ENCODE data around the gene CMPK2. TPM values are rescaled to one million over a fixed set of nuclear protein-coding genes. Genes with fewer than 3 reads are reported as not detected.
A peak's percentile ranks its signal among the peaks of the same experiment; 100 is the strongest.

Gene CMPK2
- total and polyA plus RNA-seq, 7 experiments from 2014 or later = 4.0 to 63.0 (median 6.6) TPM

DNA sequence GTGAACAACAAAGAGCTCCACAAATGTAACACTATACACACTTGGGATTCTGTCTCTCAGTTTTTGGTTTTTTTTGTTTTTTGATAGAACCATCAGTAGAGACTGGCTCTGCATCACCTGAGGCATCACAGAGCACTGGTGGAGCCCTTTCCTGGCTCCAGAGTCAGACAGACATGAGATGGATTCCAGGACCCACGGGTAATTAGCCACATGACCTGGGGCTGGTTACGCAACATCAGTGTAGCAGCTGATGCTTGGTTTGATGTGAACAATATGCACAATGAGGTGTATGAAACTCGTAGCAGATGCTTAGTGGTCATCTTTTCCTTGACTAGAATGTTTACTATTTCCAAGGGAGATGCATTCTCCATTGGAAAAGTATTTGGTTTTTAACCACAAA, 40.7 kb downstream of the CMPK2 start:
- CTCF ChIA-PET = interaction anchor here (0.8 to 1.2 kb wide), 3 partner anchors 41 to 218 kb away, joined by 3 to 4 read pairs (median 3); partner anchors contain the start of gene CMPK2
- no peak overlapping the region for H3K27ac Mint-ChIP-seq
- H3K27me3 Mint-ChIP-seq = peaks cover 0 to 6% (median 0%) of the 10 kb centered on the region in 5 donors
- POLR2A ChIA-PET = no interaction called here
- no peak overlapping the region for H3K4me3 Mint-ChIP-seq
- peaks cover 0 to 14% (median 11%) of the 10 kb centered on the region in 7 donors for H3K4me1 Mint-ChIP-seq
- Histone ChIP-seq H3K9me3 (ENCODE audit: control insufficient read depth in 2 of 3, low read length in 3 of 3) (no peaks in the 10 kb centered on the region), H3K4me3 (ENCODE audit: low read length) (no peak overlapping the region), H3K4me1 (ENCODE audit: control insufficient read depth in 2 of 2, insufficient read depth in 2 of 2, low read length in 2 of 2) (no peaks in the 10 kb centered on the region), H3K36me3 (ENCODE audit: control insufficient read depth in 2 of 3, insufficient read depth in 3 of 3, low read length in 3 of 3) (no peaks in the 10 kb centered on the region), H3K27me3 (ENCODE audit: control insufficient read depth in 2 of 2, insufficient read depth in 2 of 2, low read length in 2 of 2) (no peaks in the 10 kb centered on the region), H3K27ac (ENCODE audit: low read depth, low read length) (no peak overlapping the region)
- DNase-seq (no peak), ATAC-seq (no peak)
- peaks cover 0 to 8% (median under 1%) of the 10 kb centered on the region in 5 donors for H3K36me3 Mint-ChIP-seq
- intact Hi-C loops (cut with micrococcal nuclease) = no loop called here
- peaks cover 0 to 5% (median 2%) of the 10 kb centered on the region in 11 donors for H3K9me3 Mint-ChIP-seq

DNA sequence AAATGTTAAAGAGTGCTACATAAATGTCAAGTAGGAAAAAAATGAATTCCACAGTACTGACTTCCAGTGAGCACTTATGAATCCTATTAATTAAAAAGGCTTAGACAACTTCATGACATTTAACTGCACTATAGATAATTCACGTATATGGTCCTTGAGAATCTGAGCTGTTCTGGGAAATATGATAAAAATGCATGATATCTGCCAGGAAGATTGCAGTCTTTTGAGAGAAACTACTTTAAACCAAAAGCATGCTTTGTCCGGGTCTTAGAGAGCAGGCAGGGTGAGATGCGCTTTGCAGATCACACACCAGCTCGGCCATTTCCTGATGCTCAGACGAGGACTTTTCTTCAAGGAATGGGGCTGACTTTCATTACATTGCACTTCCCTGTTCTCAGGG, 42.6 kb downstream of the CMPK2 start:
- DNase-seq (no peak), ATAC-seq (no peak)
- Mint-ChIP-seq H3K27me3 (peaks cover 0 to 10% (median 0%) of the 10 kb centered on the region in 5 donors), H3K4me1 (peaks cover 0 to 12% (median 8%) of the 10 kb centered on the region in 7 donors), H3K4me3 (no peak overlapping the region), H3K27ac (no peak overlapping the region), H3K9me3 (no peaks in the 10 kb centered on the region), H3K36me3 (no peaks in the 10 kb centered on the region)
- intact Hi-C loops (cut with micrococcal nuclease) = no loop called here
- Histone ChIP-seq H3K4me1 (ENCODE audit: control insufficient read depth in 2 of 2, insufficient read depth in 2 of 2, low read length in 2 of 2) (no peaks in the 10 kb centered on the region), H3K27ac (ENCODE audit: low read depth, low read length) (no peak overlapping the region), H3K4me3 (ENCODE audit: low read length) (no peak overlapping the region), H3K27me3 (ENCODE audit: control insufficient read depth in 2 of 2, insufficient read depth in 2 of 2, low read length in 2 of 2) (no peaks in the 10 kb centered on the region), H3K36me3 (ENCODE audit: control insufficient read depth in 2 of 3, insufficient read depth in 3 of 3, low read length in 3 of 3) (no peaks in the 10 kb centered on the region), H3K9me3 (ENCODE audit: control insufficient read depth in 2 of 3, low read length in 3 of 3) (no peaks in the 10 kb centered on the region)
- CTCF ChIA-PET = interaction anchor here (1.3 kb wide), 1 partner anchor 221 kb away, joined by 3 read pairs; no protein-coding TSS in a partner anchor
- POLR2A ChIA-PET = no interaction called here

- no peaks in the 10 kb centered on the region for H3K9me3 ChIP-seq (ENCODE audit: control insufficient read depth in 2 of 3, low read length in 3 of 3)
- Mint-ChIP-seq H3K4me3 (no peak overlapping the region), H3K27me3 (peaks cover 0 to 16% (median 0%) of the 10 kb centered on the region in 5 donors), H3K27ac (no peak overlapping the region), H3K36me3 (no peaks in the 10 kb centered on the region), H3K4me1 (peaks cover 0 to 9% (median 4%) of the 10 kb centered on the region in 7 donors), H3K9me3 (no peaks in the 10 kb centered on the region)
- POLR2A ChIA-PET = no interaction called here
- no peaks in the 10 kb centered on the region for H3K4me1 ChIP-seq (ENCODE audit: control insufficient read depth in 2 of 2, insufficient read depth in 2 of 2, low read length in 2 of 2)
- H3K27me3 ChIP-seq (ENCODE audit: control insufficient read depth in 2 of 2, insufficient read depth in 2 of 2, low read length in 2 of 2) = no peaks in the 10 kb centered on the region
- no peak overlapping the region for H3K27ac ChIP-seq (ENCODE audit: low read depth, low read length)
- ATAC-seq (no peak), DNase-seq (no peak)
- intact Hi-C loops (cut with micrococcal nuclease) = no loop called here
- H3K4me3 ChIP-seq (ENCODE audit: low read length) = no peak overlapping the region
- CTCF ChIA-PET = no interaction called here
- H3K36me3 ChIP-seq (ENCODE audit: control insufficient read depth in 2 of 3, insufficient read depth in 3 of 3, low read length in 3 of 3) = no peaks in the 10 kb centered on the region
Observed at GRCh38 chr2:6822406-6822805, 43.3 kb downstream of the CMPK2 start.

GRCh38 chr2:6820903-6821584, 44.7 kb downstream of the CMPK2 start:
- no peak overlapping the region for H3K27ac Mint-ChIP-seq
- H3K27me3 ChIP-seq (ENCODE audit: control insufficient read depth in 2 of 2, insufficient read depth in 2 of 2, low read length in 2 of 2) = no peaks in the 10 kb centered on the region
- no peaks in the 10 kb centered on the region for H3K9me3 ChIP-seq (ENCODE audit: control insufficient read depth in 2 of 3, low read length in 3 of 3)
- no peak overlapping the region for H3K4me3 Mint-ChIP-seq
- ATAC-seq (no peak), DNase-seq (no peak)
- H3K9me3 Mint-ChIP-seq = no peaks in the 10 kb centered on the region
- no peak overlapping the region for H3K27ac ChIP-seq (ENCODE audit: low read depth, low read length)
- CTCF ChIA-PET = interaction anchor here (0.5 kb wide), 1 partner anchor 16 kb away, joined by 3 read pairs; no protein-coding TSS in a partner anchor
- no peaks in the 10 kb centered on the region for H3K4me1 ChIP-seq (ENCODE audit: control insufficient read depth in 2 of 2, insufficient read depth in 2 of 2, low read length in 2 of 2)
- intact Hi-C loops (cut with micrococcal nuclease) = no loop called here
- H3K27me3 Mint-ChIP-seq = peaks cover 0 to 23% (median 0%) of the 10 kb centered on the region in 5 donors
- H3K4me1 Mint-ChIP-seq = peaks cover 0 to under 1% (median 0%) of the 10 kb centered on the region in 7 donors
- H3K4me3 ChIP-seq (ENCODE audit: low read length) = no peak overlapping the region
- POLR2A ChIA-PET = no interaction called here
- H3K36me3 ChIP-seq (ENCODE audit: control insufficient read depth in 2 of 3, insufficient read depth in 3 of 3, low read length in 3 of 3) = no peaks in the 10 kb centered on the region
- no peaks in the 10 kb centered on the region for H3K36me3 Mint-ChIP-seq

GRCh38 chr2:6820236-6820635, 45.5 kb downstream of the CMPK2 start:
- H3K4me1 ChIP-seq (ENCODE audit: control insufficient read depth in 2 of 2, insufficient read depth in 2 of 2, low read length in 2 of 2) = no peaks in the 10 kb centered on the region
- intact Hi-C loops (cut with micrococcal nuclease) = no loop called here
- ATAC-seq (no peak), DNase-seq (no peak)
- CTCF ChIA-PET = interaction anchor here (0.6 kb wide), 1 partner anchor 25 kb away, joined by 4 read pairs; no protein-coding TSS in a partner anchor
- POLR2A ChIA-PET = no interaction called here
- H3K4me3 ChIP-seq (ENCODE audit: low read length) = no peak overlapping the region
- Mint-ChIP-seq H3K27ac (peak overlapping the region in 2 of 9 donors; percentile 15 to 23), H3K27me3 (peaks cover 0 to 29% (median 0%) of the 10 kb centered on the region in 5 donors), H3K4me1 (no peaks in the 10 kb centered on the region), H3K9me3 (peaks cover 0 to 3% (median 0%) of the 10 kb centered on the region in 11 donors), H3K36me3 (no peaks in the 10 kb centered on the region), H3K4me3 (no peak overlapping the region)
- H3K9me3 ChIP-seq (ENCODE audit: control insufficient read depth in 2 of 3, low read length in 3 of 3) = no peaks in the 10 kb centered on the region
- H3K27me3 ChIP-seq (ENCODE audit: control insufficient read depth in 2 of 2, insufficient read depth in 2 of 2, low read length in 2 of 2) = no peaks in the 10 kb centered on the region
- no peaks in the 10 kb centered on the region for H3K36me3 ChIP-seq (ENCODE audit: control insufficient read depth in 2 of 3, insufficient read depth in 3 of 3, low read length in 3 of 3)
- H3K27ac ChIP-seq (ENCODE audit: low read depth, low read length) = no peak overlapping the region

DNA sequence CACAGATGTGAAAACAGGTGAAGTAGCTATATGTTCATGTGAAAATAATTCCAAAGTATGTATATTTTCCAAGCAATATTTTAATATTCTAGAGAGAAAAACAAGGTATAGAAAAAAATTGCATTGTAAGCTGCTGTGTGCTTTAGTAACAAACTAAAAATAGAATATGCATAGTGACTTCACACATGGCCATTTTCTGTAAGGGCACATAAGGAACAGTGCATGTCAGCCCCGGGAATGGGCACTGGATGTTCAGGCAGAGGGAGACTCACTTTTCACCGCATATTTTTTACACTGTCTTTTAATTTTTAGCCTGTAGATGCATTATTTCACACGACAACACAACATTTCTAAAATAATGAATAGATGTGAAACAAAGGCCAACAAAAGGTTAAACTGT, 46.0 kb downstream of the CMPK2 start:
- no peak overlapping the region for H3K4me3 ChIP-seq (ENCODE audit: low read length)
- no peak overlapping the region for H3K4me3 Mint-ChIP-seq
- intact Hi-C loops (cut with micrococcal nuclease) = no loop called here
- H3K27ac Mint-ChIP-seq = no peak overlapping the region
- H3K9me3 Mint-ChIP-seq = peaks cover 0 to 3% (median 0%) of the 10 kb centered on the region in 11 donors
- no peaks in the 10 kb centered on the region for H3K27me3 ChIP-seq (ENCODE audit: control insufficient read depth in 2 of 2, insufficient read depth in 2 of 2, low read length in 2 of 2)
- H3K27ac ChIP-seq (ENCODE audit: low read depth, low read length) = no peak overlapping the region
- no peaks in the 10 kb centered on the region for H3K4me1 ChIP-seq (ENCODE audit: control insufficient read depth in 2 of 2, insufficient read depth in 2 of 2, low read length in 2 of 2)
- no peaks in the 10 kb centered on the region for H3K36me3 ChIP-seq (ENCODE audit: control insufficient read depth in 2 of 3, insufficient read depth in 3 of 3, low read length in 3 of 3)
- DNase-seq (no peak), ATAC-seq (no peak)
- ChIA-PET POLR2A (no interaction called here), CTCF (no interaction called here)
- no peaks in the 10 kb centered on the region for H3K9me3 ChIP-seq (ENCODE audit: control insufficient read depth in 2 of 3, low read length in 3 of 3)
- H3K27me3 Mint-ChIP-seq = peaks cover 0 to 30% (median 0%) of the 10 kb centered on the region in 5 donors
- no peaks in the 10 kb centered on the region for H3K4me1 Mint-ChIP-seq
- H3K36me3 Mint-ChIP-seq = no peaks in the 10 kb centered on the region

- Mint-ChIP-seq H3K4me3 (no peak overlapping the region), H3K27me3 (peaks cover 0 to 38% (median 4%) of the 10 kb centered on the region in 5 donors), H3K36me3 (no peaks in the 10 kb centered on the region), H3K4me1 (no peaks in the 10 kb centered on the region), H3K27ac (no peak overlapping the region), H3K9me3 (peaks cover 0 to 3% (median 0%) of the 10 kb centered on the region in 11 donors)
- Histone ChIP-seq H3K4me3 (ENCODE audit: low read length) (no peak overlapping the region), H3K4me1 (ENCODE audit: control insufficient read depth in 2 of 2, insufficient read depth in 2 of 2, low read length in 2 of 2) (no peaks in the 10 kb centered on the region), H3K36me3 (ENCODE audit: control insufficient read depth in 2 of 3, insufficient read depth in 3 of 3, low read length in 3 of 3) (no peaks in the 10 kb centered on the region), H3K9me3 (ENCODE audit: control insufficient read depth in 2 of 3, low read length in 3 of 3) (no peaks in the 10 kb centered on the region), H3K27me3 (ENCODE audit: control insufficient read depth in 2 of 2, insufficient read depth in 2 of 2, low read length in 2 of 2) (no peaks in the 10 kb centered on the region), H3K27ac (ENCODE audit: low read depth, low read length) (no peak overlapping the region)
- ChIA-PET CTCF (no interaction called here), POLR2A (no interaction called here)
- intact Hi-C loops (cut with micrococcal nuclease) = no loop called here
- ATAC-seq = no peak
- DNase-seq = no peak
Observed at GRCh38 chr2:6818012-6818411, 47.7 kb downstream of the CMPK2 start.

Data from naive thymus-derived CD4-positive, alpha-beta T cell (primary cell).